Osteoblast (primary cell): Measurements from ENCODE around the gene HYAL3. TPM values are rescaled to one million over a fixed set of nuclear protein-coding genes. Genes with fewer than 3 reads are reported as not detected.
A peak's percentile ranks its signal among the peaks of the same experiment; 100 is the strongest.

ENCODE experiments used
- DNase-seq: peaks from one replicate; pipeline ENCODE4 v3.0.0; 2011; ENCODE audit warnings: low spot score, mixed read lengths; ENCODE audit not compliant: insufficient read length; ENCODE audit errors: missing footprints
- H2AFZ ChIP-seq: 2 replicates; pipeline ENCODE4 v1.6.0; 2011; ENCODE audit warnings: mild to moderate bottlenecking, low read length
- H3K27ac ChIP-seq: 2 replicates; pipeline ENCODE4 v1.5.1; 2011; ENCODE audit warnings: mild to moderate bottlenecking, low read depth, low read length, moderate library complexity
- H3K27me3 ChIP-seq: 2 replicates; pipeline ENCODE4 v1.6.0; 2012; ENCODE audit warnings: mild to moderate bottlenecking, control low read depth, inconsistent platforms, low read length, moderate library complexity; ENCODE audit not compliant: insufficient read depth
- H3K36me3 ChIP-seq: 2 replicates; pipeline ENCODE4 v1.5.1; 2011; ENCODE audit warnings: mild to moderate bottlenecking, low read length, control low read depth, moderate library complexity; ENCODE audit not compliant: insufficient read depth
- H3K4me1 ChIP-seq: 2 replicates; pipeline ENCODE4 v1.5.1; 2011; ENCODE audit warnings: mild to moderate bottlenecking, low read length, control low read depth, moderate library complexity; ENCODE audit not compliant: insufficient read depth
- H3K4me2 ChIP-seq: 2 replicates; pipeline ENCODE4 v1.6.0; 2011; ENCODE audit warnings: mild to moderate bottlenecking, low read length; ENCODE audit not compliant: insufficient read depth
- H3K4me3 ChIP-seq: fragments of 200-600 bp; sonication (generic); 3 replicates; pipeline ENCODE4 v1.5.1; 2012; ENCODE audit warnings: mild to moderate bottlenecking, low read length, inconsistent platforms; ENCODE audit not compliant: insufficient read depth
- H3K79me2 ChIP-seq: 2 replicates; pipeline ENCODE4 v1.6.0; 2012; ENCODE audit warnings: mild to moderate bottlenecking, low read length, control low read depth, inconsistent platforms; ENCODE audit not compliant: insufficient read depth
- H3K9me3 ChIP-seq: 2 replicates; pipeline ENCODE4 v1.5.1; 2011; ENCODE audit warnings: low read depth, low read length, control low read depth
- H4K20me1 ChIP-seq: 2 replicates; pipeline ENCODE4 v1.6.0; 2012; ENCODE audit warnings: mild to moderate bottlenecking, low read length, control low read depth; ENCODE audit not compliant: insufficient read depth
- total RNA-seq: library from RNA; depleted of rRNA; stranded (reverse); fragments of >200 nt; gene quantifications from 2 replicates; pipeline ENCODE4 v1.2.3, GENCODE V29; 2012
- TF ChIP-seq, protein P1 (sequence below): IDR thresholded peaks from 2 replicates; pipeline ENCODE4 v1.5.1; 2011; ENCODE audit warnings: mild to moderate bottlenecking, low read depth, low read length, moderate library complexity; ENCODE audit errors: extremely low read depth

Gene HYAL3
- total RNA-seq, 1 donor = 1.8 TPM

DNA sequence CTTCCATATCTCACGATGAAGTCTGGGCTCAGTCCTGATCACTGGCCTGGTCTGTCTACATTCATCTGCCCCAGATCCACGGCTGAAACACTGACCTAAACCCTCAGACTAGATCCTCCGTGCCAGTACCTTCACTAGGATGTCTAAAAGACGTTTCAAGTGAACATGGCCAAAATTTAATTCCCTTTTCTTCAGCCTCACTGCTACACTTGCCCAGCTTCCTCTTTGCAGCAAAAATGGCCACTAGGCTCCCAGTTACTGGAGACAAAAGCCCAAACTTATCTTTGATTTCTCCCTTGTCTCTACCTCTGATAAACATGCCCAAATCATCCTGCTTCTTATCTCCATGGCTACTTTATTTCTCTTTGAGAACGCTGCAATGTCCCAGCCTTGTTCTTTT is 39.8 kb upstream of the HYAL3 start:
- TF ChIP-seq, protein P1, sequence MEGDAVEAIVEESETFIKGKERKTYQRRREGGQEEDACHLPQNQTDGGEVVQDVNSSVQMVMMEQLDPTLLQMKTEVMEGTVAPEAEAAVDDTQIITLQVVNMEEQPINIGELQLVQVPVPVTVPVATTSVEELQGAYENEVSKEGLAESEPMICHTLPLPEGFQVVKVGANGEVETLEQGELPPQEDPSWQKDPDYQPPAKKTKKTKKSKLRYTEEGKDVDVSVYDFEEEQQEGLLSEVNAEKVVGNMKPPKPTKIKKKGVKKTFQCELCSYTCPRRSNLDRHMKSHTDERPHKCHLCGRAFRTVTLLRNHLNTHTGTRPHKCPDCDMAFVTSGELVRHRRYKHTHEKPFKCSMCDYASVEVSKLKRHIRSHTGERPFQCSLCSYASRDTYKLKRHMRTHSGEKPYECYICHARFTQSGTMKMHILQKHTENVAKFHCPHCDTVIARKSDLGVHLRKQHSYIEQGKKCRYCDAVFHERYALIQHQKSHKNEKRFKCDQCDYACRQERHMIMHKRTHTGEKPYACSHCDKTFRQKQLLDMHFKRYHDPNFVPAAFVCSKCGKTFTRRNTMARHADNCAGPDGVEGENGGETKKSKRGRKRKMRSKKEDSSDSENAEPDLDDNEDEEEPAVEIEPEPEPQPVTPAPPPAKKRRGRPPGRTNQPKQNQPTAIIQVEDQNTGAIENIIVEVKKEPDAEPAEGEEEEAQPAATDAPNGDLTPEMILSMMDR = no peak
- H3K79me2 ChIP-seq = peaks cover 60% of the 10 kb centered on the region
- no peak for DNase-seq

DNA sequence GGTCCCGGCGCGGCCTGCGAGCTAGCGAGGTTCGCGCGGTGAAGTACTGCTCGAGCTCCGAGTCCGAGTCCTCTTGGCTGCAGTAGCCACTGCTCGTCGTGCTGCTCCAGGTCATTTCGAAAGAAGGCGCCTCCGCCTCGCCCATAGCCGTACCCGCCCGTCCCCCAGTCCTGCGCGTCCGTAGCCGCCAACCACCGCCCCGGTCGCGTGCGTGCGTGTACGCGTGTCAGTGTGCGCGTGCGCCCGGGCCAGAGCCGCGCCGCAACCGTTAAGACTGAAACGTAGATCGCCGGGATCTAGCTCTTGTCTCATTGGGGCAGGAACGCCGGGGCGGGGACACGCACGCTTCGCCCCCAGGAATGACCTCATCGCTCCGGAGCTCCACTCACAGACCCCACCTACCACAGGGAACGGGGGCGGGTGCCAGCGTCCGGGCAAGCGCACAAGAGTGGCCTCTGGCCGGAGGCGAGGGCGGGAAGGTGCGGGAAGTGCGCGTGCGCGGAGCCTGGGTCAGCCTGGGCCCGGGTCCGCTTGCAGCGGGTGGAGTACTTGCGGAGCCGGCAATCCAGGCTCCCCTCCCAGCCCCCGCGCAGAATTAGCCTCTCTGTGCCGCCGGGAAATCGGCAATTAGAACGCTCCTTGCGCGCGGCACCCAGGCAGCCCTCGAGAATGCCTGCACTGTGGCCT is 38.1 kb upstream of the HYAL3 start:
- Histone ChIP-seq H3K4me1 (peaks cover 64% of the 10 kb centered on the region), H2AFZ (peak overlapping the region; percentile 88), H4K20me1 (peaks cover 27% of the 10 kb centered on the region), H3K27me3 (no peaks in the 10 kb centered on the region), H3K36me3 (peaks cover 2% of the 10 kb centered on the region), H3K27ac (peak overlapping the region; percentile 84), H3K79me2 (peaks cover 76% of the 10 kb centered on the region), H3K4me2 (peak overlapping the region; percentile 83), H3K9me3 (no peaks in the 10 kb centered on the region), H3K4me3 (peak overlapping the region; percentile 90)
- TF ChIP-seq, protein P1 = no peak
- DNase-seq = peak; percentile 100

More for the DNA sequence above, 39.8 kb upstream of the HYAL3 start:
- Histone ChIP-seq H3K4me3 (no peak overlapping the region), H3K36me3 (no peaks in the 10 kb centered on the region), H3K4me2 (peak overlapping the region; percentile 5), H4K20me1 (peaks cover 20% of the 10 kb centered on the region), H3K27ac (peak overlapping the region; percentile 4), H2AFZ (no peak overlapping the region), H3K9me3 (no peaks in the 10 kb centered on the region), H3K4me1 (peaks cover 54% of the 10 kb centered on the region), H3K27me3 (no peaks in the 10 kb centered on the region)

DNA sequence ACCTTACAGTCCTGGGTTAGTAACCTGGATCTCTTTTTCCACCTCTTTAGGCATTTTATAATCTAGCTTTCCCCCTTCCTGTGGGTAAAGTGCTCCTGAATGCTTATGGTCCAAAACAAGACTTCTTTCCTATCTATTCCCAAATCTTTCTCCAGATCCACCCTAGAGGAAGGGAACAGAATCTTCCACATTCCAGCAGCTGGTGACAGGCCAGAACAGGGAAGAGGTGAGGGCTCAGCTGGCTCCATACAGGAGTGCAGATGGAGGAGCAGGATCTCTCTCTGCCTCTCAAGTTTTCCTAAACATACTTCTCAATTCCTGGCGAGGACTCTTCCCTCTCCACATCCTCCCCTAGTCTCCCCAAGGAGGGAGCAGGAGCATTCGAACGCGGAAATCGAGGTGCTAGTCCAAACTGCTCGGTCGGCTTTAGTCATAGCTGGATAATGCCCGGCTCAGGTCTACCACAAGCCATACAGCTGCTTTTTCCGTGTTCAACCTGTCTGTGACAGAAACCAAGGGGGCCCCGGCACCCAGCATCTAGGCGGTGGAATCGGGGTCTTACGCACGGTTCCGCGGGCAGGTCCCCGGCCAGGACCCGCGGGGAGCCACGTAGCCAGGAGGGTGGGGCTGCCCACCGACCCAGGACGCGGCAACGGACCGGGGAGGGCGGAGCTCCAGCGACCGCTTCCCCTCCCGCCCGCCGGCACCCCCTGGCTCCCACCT is 37.4 kb upstream of the HYAL3 start:
- peak; percentile 81 for DNase-seq
- peak overlapping the region; percentile 25 for H2AFZ ChIP-seq
- H3K4me1 ChIP-seq = peaks cover 64% of the 10 kb centered on the region
- H3K27ac ChIP-seq = peak overlapping the region; percentile 84
- TF ChIP-seq, protein P1 = no peak
- H3K36me3 ChIP-seq = peaks cover 9% of the 10 kb centered on the region
- peaks cover 83% of the 10 kb centered on the region for H3K79me2 ChIP-seq
- peak overlapping the region; percentile 90 for H3K4me3 ChIP-seq
- peaks cover 33% of the 10 kb centered on the region for H4K20me1 ChIP-seq
- H3K4me2 ChIP-seq = peak overlapping the region; percentile 83
- no peaks in the 10 kb centered on the region for H3K27me3 ChIP-seq
- no peaks in the 10 kb centered on the region for H3K9me3 ChIP-seq
